Measurements from ENCODE around the gene MOGAT1.

MOGAT1 gene

GRCh38 chr2:222637067-222637466, 34.4 kb upstream of the MOGAT1 start:
- Histone ChIP-seq H3K9me3 (no peaks in the 10 kb centered on the region), H3K36me3 (peaks cover 84% of the 10 kb centered on the region), H3K4me3 (ENCODE audit: low read depth, low read length) (no peak overlapping the region), H3K27me3 (no peaks in the 10 kb centered on the region), H3K4me1 (no peaks in the 10 kb centered on the region)
- TF ChIP-seq, protein P1, sequence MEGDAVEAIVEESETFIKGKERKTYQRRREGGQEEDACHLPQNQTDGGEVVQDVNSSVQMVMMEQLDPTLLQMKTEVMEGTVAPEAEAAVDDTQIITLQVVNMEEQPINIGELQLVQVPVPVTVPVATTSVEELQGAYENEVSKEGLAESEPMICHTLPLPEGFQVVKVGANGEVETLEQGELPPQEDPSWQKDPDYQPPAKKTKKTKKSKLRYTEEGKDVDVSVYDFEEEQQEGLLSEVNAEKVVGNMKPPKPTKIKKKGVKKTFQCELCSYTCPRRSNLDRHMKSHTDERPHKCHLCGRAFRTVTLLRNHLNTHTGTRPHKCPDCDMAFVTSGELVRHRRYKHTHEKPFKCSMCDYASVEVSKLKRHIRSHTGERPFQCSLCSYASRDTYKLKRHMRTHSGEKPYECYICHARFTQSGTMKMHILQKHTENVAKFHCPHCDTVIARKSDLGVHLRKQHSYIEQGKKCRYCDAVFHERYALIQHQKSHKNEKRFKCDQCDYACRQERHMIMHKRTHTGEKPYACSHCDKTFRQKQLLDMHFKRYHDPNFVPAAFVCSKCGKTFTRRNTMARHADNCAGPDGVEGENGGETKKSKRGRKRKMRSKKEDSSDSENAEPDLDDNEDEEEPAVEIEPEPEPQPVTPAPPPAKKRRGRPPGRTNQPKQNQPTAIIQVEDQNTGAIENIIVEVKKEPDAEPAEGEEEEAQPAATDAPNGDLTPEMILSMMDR (IDR thresholded peaks at IDR 0.05; ENCODE audit: low read depth, low read length) = no peak
- no peak for DNase-seq

DNA sequence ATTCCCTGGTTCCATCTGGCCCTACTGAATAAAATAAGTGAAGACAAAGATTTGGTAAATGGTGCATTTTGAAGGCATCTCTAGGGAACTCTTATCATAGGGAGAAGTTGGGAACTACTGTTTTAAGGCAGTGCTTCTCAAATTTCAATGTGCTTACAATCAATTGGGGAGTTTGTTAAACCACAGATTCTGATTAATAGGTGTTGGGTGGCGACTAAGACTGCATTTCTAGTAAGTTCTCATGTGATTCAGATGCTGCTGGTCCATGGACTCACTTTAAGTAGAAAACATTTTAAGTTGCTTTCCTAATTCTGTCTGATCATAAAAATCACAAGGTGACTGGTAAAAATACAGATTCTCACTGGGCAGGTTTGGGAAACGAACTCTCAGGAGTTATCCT, 30.1 kb upstream of the MOGAT1 start:
- Histone ChIP-seq H3K36me3 (peaks cover 75% of the 10 kb centered on the region), H3K9me3 (no peaks in the 10 kb centered on the region), H3K4me1 (no peaks in the 10 kb centered on the region), H3K4me3 (ENCODE audit: low read depth, low read length) (no peak overlapping the region), H3K27me3 (no peaks in the 10 kb centered on the region)
- TF ChIP-seq, protein P1 (IDR thresholded peaks at IDR 0.05; ENCODE audit: low read depth, low read length) = no peak
- no peak for DNase-seq

- TF ChIP-seq, protein P1 (IDR thresholded peaks at IDR 0.05; ENCODE audit: low read depth, low read length) = no peak
- H3K4me3 ChIP-seq (ENCODE audit: low read depth, low read length) = no peak overlapping the region
- H3K27me3 ChIP-seq = no peaks in the 10 kb centered on the region
- no peaks in the 10 kb centered on the region for H3K9me3 ChIP-seq
- peaks cover 71% of the 10 kb centered on the region for H3K36me3 ChIP-seq
- no peaks in the 10 kb centered on the region for H3K4me1 ChIP-seq
- DNase-seq = no peak
Measured at GRCh38 chr2:222643134-222643533, 28.3 kb upstream of the MOGAT1 start.

DNA sequence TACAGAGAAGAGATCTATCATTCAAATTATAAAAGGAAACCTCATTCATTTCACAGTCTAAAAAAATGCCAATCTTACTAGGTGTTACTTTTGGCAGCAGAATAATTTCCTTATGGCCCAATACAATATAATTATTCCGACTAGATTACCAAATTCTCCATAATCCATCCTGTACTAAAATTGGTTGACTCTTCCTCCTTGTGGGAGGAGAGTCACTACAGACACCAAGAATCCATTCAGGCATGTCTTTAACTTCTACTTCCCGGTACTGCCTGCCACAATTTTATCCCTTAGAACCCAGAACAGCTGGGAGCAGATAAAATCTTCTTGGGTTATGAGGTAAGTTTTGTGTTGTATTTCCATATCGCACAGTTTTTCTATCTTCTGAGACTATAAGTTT, 25.4 kb upstream of the MOGAT1 start:
- Histone ChIP-seq H3K4me1 (no peaks in the 10 kb centered on the region), H3K9me3 (no peaks in the 10 kb centered on the region), H3K4me3 (ENCODE audit: low read depth, low read length) (no peak overlapping the region), H3K27me3 (no peaks in the 10 kb centered on the region), H3K36me3 (peaks cover 69% of the 10 kb centered on the region)
- DNase-seq = no peak
- TF ChIP-seq, protein P1 (IDR thresholded peaks at IDR 0.05; ENCODE audit: low read depth, low read length) = no peak

DNA sequence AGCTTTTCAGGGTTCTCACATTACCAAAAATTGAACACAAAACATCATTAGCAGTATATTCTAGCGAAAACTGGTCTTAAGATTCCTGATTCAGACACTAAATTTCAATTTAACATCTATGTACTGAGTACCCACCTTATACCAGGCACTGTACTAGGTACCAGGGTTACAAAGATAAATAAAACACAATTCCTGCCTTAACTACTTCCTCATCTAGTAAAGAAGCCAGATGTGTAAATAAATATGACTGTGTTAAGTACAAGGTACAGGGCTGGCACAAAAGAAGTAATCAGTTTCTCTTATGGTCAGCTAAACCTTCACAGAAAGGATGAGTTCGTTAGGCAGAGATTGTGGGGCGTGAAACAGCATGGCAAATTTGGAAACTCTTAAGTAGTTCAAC, 21.7 kb upstream of the MOGAT1 start:
- TF ChIP-seq, protein P1 (IDR thresholded peaks at IDR 0.05; ENCODE audit: low read depth, low read length) = no peak
- H3K9me3 ChIP-seq = no peaks in the 10 kb centered on the region
- DNase-seq = no peak
- no peaks in the 10 kb centered on the region for H3K27me3 ChIP-seq
- peaks cover 2% of the 10 kb centered on the region; the same call in 1 of the 2 replicates for H3K4me1 ChIP-seq
- H3K4me3 ChIP-seq (ENCODE audit: low read depth, low read length) = no peak overlapping the region
- peaks cover 38% of the 10 kb centered on the region for H3K36me3 ChIP-seq

GRCh38 chr2:222651718-222652418, 19.6 kb upstream of the MOGAT1 start:
- H3K4me1 ChIP-seq = peaks cover 2% of the 10 kb centered on the region; the same call in 1 of the 2 replicates
- no peaks in the 10 kb centered on the region for H3K27me3 ChIP-seq
- no peaks in the 10 kb centered on the region for H3K9me3 ChIP-seq
- no peak overlapping the region for H3K4me3 ChIP-seq (ENCODE audit: low read depth, low read length)
- peaks cover 35% of the 10 kb centered on the region for H3K36me3 ChIP-seq
- no peak for DNase-seq
- TF ChIP-seq, protein P1 (IDR thresholded peaks at IDR 0.05; ENCODE audit: low read depth, low read length) = no peak
